Effector memory CD8-positive, alpha-beta T cell (primary cell): ENCODE measurements around the gene CDH11.

Source experiments
- ATAC-seq: fragments of 150-1000 bp; cut with Tn5 transposase; replicated peaks from 2 replicates; pipeline ENCODE4 v1.10.0; 2021; ENCODE audit warnings: mild to moderate bottlenecking, moderate library complexity
- DNase-seq, 3 experiments: peaks; one replicate each; pipeline ENCODE4 v3.0.0; 2021
- H3K27ac Mint-ChIP-seq, 2 donors: one replicate each; pipeline ENCODE4 v1.8.0; 2022; ENCODE audit warnings: mild to moderate bottlenecking in 2 of 2, mixed read lengths in 2 of 2, moderate library complexity in 2 of 2
- H3K27me3 Mint-ChIP-seq, 2 donors: one replicate each; pipeline ENCODE4 v1.8.0; 2022; ENCODE audit warnings: mixed read lengths in 2 of 2
- H3K36me3 Mint-ChIP-seq: one replicate; pipeline ENCODE4 v1.8.0; 2022; ENCODE audit warnings: mild to moderate bottlenecking, moderate library complexity, mixed read lengths; ENCODE audit not compliant: insufficient read depth
- H3K4me1 Mint-ChIP-seq, 2 donors: one replicate each; pipeline ENCODE4 v1.8.0; 2022; ENCODE audit warnings: low read depth in 2 of 2, mixed read lengths in 2 of 2
- H3K4me3 Mint-ChIP-seq, 2 donors: one replicate each; pipeline ENCODE4 v1.8.0; 2022; ENCODE audit warnings: mild to moderate bottlenecking in 2 of 2, mixed read lengths in 2 of 2, moderate library complexity in 2 of 2
- H3K9me3 Mint-ChIP-seq, 2 donors: one replicate each; pipeline ENCODE4 v1.8.0; 2022; ENCODE audit warnings: mixed read lengths in 2 of 2

Gene CDH11

DNA sequence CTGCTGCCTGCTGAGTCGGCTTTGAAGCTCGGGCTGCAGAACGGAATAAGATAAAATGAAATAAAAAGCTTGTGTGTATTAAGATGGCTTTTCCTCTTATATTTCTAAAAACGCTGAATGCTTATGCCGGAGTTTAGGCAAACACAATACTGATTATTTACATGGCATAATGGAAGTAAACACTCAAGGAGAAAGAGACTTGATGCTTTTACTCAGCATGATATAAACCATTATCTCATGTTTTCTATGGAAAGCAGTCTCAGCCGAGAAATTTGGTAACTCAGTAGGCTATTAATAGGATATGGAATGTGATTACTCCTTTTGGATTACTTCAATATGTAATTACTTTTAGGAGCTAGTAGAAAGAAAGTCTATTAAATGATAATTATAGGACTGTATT lies 153.3 kb downstream of the CDH11 start:
- no peak for DNase-seq
- Mint-ChIP-seq H3K27ac (no peak overlapping the region), H3K36me3 (no peaks in the 10 kb centered on the region), H3K4me3 (no peak overlapping the region), H3K27me3 (no peaks in the 10 kb centered on the region), H3K9me3 (peaks cover 0 to 5% of the 10 kb centered on the region in 2 donors), H3K4me1 (no peaks in the 10 kb centered on the region)
- no peak for ATAC-seq

DNA sequence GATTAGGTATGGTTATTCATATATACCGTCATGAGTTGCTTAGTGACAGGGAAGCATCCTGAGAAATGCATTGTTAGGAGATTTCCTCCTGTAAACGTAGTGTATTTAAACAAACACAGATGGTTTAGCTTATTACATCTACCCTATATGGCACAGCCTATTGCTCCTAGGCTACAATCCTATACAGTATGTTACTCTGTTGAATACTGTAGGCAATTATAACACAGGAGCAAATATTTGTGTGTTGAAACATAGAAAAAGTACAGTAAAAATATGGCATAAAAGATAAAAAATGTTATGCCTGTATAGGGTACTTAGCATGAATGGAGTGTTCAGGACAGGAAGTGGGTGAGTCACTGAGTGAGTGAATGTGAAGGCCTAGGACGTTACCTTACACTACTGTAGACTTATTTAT lies 157.7 kb downstream of the CDH11 start:
- Mint-ChIP-seq H3K4me1 (no peaks in the 10 kb centered on the region), H3K27ac (no peak overlapping the region), H3K4me3 (no peak overlapping the region), H3K9me3 (peaks cover 7 to 11% of the 10 kb centered on the region in 2 donors), H3K36me3 (no peaks in the 10 kb centered on the region), H3K27me3 (no peaks in the 10 kb centered on the region)
- DNase-seq (no peak), ATAC-seq (no peak)

- Mint-ChIP-seq H3K4me3 (no peak overlapping the region), H3K9me3 (peaks cover 10 to 15% of the 10 kb centered on the region in 2 donors), H3K27me3 (no peaks in the 10 kb centered on the region), H3K4me1 (no peaks in the 10 kb centered on the region), H3K27ac (no peak overlapping the region), H3K36me3 (no peaks in the 10 kb centered on the region)
- DNase-seq (no peak), ATAC-seq (no peak)
Observed at GRCh38 chr16:64962786-64963185, 159.1 kb downstream of the CDH11 start.

DNA sequence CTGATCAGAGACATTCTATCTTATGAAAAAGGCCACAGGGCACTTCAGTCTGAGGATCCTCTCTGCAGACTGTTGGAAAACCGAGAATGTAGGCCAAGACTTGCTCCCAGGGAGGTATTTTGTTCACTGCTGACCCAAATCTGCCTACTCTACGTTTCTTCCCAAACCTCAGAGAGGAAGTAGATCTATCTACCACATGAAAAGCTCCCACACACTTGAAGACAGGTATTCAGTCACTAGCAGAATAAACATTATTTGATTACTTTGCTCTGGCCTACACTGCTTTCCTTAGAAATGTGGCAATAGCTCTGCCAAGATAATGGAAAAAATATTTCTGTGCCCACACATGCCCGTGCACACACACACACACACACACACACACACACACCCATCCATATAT lies 164.6 kb downstream of the CDH11 start:
- Mint-ChIP-seq H3K27ac (no peak overlapping the region), H3K4me1 (no peaks in the 10 kb centered on the region), H3K36me3 (no peaks in the 10 kb centered on the region), H3K4me3 (no peak overlapping the region), H3K9me3 (peaks cover 6 to 10% of the 10 kb centered on the region in 2 donors), H3K27me3 (no peaks in the 10 kb centered on the region)
- ATAC-seq (no peak), DNase-seq (no peak)

DNA sequence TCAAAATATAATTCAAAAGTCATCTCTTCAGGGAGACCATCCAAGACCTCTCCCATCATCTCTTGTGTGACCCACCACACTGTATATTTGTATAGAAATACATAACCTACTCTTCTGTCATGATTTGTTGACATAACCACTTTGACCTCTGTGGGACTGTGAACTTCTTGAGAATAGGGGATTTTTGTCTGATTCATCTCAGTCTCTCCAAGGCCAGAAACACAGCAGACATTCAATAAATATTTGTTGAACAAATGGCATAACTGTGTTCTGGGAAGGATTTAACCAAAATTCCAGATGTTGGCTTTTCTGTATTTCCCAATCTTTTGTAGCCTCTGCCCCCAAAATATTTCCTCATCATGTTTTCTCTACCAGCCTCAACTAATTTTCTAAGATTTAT lies 169.7 kb downstream of the CDH11 start:
- no peak for ATAC-seq
- H3K4me1 Mint-ChIP-seq = no peaks in the 10 kb centered on the region
- no peaks in the 10 kb centered on the region for H3K36me3 Mint-ChIP-seq
- no peak overlapping the region for H3K27ac Mint-ChIP-seq
- DNase-seq = no peak
- H3K27me3 Mint-ChIP-seq = no peaks in the 10 kb centered on the region
- no peak overlapping the region for H3K4me3 Mint-ChIP-seq
- H3K9me3 Mint-ChIP-seq = peaks cover 8 to 20% of the 10 kb centered on the region in 2 donors

- H3K27me3 Mint-ChIP-seq = no peaks in the 10 kb centered on the region
- H3K9me3 Mint-ChIP-seq = peaks cover 8 to 20% of the 10 kb centered on the region in 2 donors
Observed at GRCh38 chr16:64951193-64951592, 170.7 kb downstream of the CDH11 start.

GRCh38 chr16:64950731-64951130 lies 171.1 kb downstream of the CDH11 start:
- H3K4me3 Mint-ChIP-seq = no peak overlapping the region
- H3K27ac Mint-ChIP-seq = no peak overlapping the region
- no peaks in the 10 kb centered on the region for H3K36me3 Mint-ChIP-seq
- no peak for DNase-seq
- no peaks in the 10 kb centered on the region for H3K4me1 Mint-ChIP-seq
- H3K27me3 Mint-ChIP-seq = no peaks in the 10 kb centered on the region
- ATAC-seq = no peak
- peaks cover 8 to 20% of the 10 kb centered on the region in 2 donors for H3K9me3 Mint-ChIP-seq

More at GRCh38 chr16:64951193-64951592, 170.7 kb downstream of the CDH11 start:
- Mint-ChIP-seq H3K4me1 (no peaks in the 10 kb centered on the region), H3K4me3 (no peak overlapping the region), H3K36me3 (no peaks in the 10 kb centered on the region), H3K27ac (no peak overlapping the region)
- no peak for DNase-seq
- ATAC-seq = no peak

DNA sequence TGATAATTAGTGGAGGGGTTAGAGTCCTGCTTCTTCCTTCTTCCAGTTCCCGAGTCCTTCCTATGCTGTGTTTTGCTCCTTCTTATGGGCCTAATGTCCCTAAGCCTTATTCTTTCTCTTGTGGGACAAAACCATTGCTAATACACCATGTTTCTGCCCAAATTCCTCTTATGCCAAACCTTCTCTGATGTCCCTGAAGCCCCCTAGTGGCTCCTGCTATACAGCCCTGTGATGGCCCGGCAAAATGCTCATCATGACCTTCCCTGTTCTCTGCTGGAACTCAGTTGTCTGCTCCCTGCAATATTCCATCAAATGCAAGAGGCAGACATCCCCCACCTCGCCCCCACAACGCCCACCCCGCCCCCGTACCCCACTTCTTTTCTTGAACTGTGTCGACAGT lies 171.6 kb downstream of the CDH11 start:
- peaks cover 8 to 20% of the 10 kb centered on the region in 2 donors for H3K9me3 Mint-ChIP-seq
- no peak overlapping the region for H3K4me3 Mint-ChIP-seq
- DNase-seq = no peak
- no peak for ATAC-seq
- H3K4me1 Mint-ChIP-seq = no peaks in the 10 kb centered on the region
- no peaks in the 10 kb centered on the region for H3K27me3 Mint-ChIP-seq
- H3K36me3 Mint-ChIP-seq = no peaks in the 10 kb centered on the region
- H3K27ac Mint-ChIP-seq = no peak overlapping the region

DNA sequence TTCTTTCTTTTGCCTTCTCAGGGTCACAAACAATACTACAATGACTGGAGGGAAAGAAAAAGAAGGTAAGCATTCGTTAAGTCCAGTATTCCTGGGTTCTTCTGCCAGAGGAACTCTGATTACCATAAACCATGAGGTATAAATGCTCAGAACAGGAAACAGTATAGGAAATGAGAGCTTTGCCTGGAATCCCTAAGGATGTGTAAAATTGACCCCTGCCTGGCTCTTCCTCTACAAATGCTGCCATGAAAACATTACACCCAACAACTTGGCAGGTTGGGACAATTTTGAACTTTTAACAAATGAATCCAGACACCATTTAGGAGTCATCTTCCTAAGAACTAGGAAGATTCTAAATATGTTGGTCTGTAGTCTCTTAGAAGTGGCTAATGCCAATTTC lies 173.8 kb downstream of the CDH11 start:
- DNase-seq (no peak), ATAC-seq (no peak)
- Mint-ChIP-seq H3K9me3 (peaks cover 18 to 29% of the 10 kb centered on the region in 2 donors), H3K4me1 (no peaks in the 10 kb centered on the region), H3K27me3 (no peaks in the 10 kb centered on the region), H3K4me3 (no peak overlapping the region), H3K27ac (no peak overlapping the region), H3K36me3 (no peaks in the 10 kb centered on the region)

GRCh38 chr16:64947651-64948050 lies 174.2 kb downstream of the CDH11 start:
- H3K4me3 Mint-ChIP-seq = no peak overlapping the region
- DNase-seq = no peak
- no peak overlapping the region for H3K27ac Mint-ChIP-seq
- no peaks in the 10 kb centered on the region for H3K36me3 Mint-ChIP-seq
- ATAC-seq = no peak
- H3K4me1 Mint-ChIP-seq = no peaks in the 10 kb centered on the region
- peaks cover 18 to 29% of the 10 kb centered on the region in 2 donors for H3K9me3 Mint-ChIP-seq
- H3K27me3 Mint-ChIP-seq = no peaks in the 10 kb centered on the region

GRCh38 chr16:64933885-64934284 lies 188.0 kb downstream of the CDH11 start:
- Mint-ChIP-seq H3K27me3 (no peaks in the 10 kb centered on the region), H3K9me3 (peaks cover 11 to 12% of the 10 kb centered on the region in 2 donors), H3K4me3 (no peak overlapping the region), H3K4me1 (no peaks in the 10 kb centered on the region), H3K27ac (no peak overlapping the region), H3K36me3 (no peaks in the 10 kb centered on the region)
- ATAC-seq = no peak
- DNase-seq = no peak

DNA sequence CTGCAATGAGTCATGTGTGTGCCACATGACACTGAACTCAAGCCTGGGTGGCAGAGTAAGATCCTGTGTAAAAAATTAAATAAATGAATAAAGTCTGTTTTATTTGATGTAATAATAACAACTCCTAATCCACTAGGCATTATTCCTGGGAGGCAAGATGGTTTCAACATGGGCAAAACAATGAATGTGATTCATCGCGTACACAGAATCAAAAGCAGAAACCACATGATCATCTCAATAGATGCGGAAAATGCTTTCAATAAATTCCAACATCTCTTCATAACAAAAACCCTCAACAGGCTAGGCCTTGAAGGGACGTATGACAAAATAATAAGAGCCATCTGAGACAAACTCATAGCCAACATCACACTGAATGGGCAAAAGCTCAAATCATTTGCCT lies 195.4 kb downstream of the CDH11 start:
- Mint-ChIP-seq H3K27ac (no peak overlapping the region), H3K9me3 (peaks cover 13 to 18% of the 10 kb centered on the region in 2 donors), H3K36me3 (no peaks in the 10 kb centered on the region), H3K27me3 (no peaks in the 10 kb centered on the region), H3K4me3 (no peak overlapping the region), H3K4me1 (no peaks in the 10 kb centered on the region)
- ATAC-seq (no peak), DNase-seq (no peak)

- no peaks in the 10 kb centered on the region for H3K4me1 Mint-ChIP-seq
- H3K9me3 Mint-ChIP-seq = peaks cover 12 to 18% of the 10 kb centered on the region in 2 donors
- no peak overlapping the region for H3K27ac Mint-ChIP-seq
- H3K27me3 Mint-ChIP-seq = no peaks in the 10 kb centered on the region
- ATAC-seq (no peak), DNase-seq (no peak)
- no peaks in the 10 kb centered on the region for H3K36me3 Mint-ChIP-seq
- no peak overlapping the region for H3K4me3 Mint-ChIP-seq
Observed at GRCh38 chr16:64925166-64925565, 196.7 kb downstream of the CDH11 start.

DNA sequence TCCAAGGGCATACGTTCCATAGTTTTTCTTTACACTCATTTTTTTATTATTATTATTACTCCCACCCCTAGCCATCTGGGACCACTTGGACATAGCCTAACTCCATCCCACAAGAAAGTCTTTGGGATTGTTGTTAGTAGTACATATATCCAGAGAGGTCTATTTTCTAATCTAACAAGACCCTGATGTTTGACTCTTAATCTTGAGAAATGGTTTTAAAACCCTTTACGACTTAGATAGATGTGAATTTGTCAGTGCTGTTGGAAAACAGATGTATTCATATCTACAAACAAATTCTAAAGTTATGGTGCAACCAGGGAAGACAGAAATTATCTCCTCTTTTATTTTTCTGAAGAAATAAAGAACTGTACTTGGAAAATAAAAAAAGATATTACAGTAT lies 197.8 kb downstream of the CDH11 start:
- H3K4me3 Mint-ChIP-seq = no peak overlapping the region
- ATAC-seq = no peak

More for the DNA sequence above, 197.8 kb downstream of the CDH11 start:
- Mint-ChIP-seq H3K36me3 (no peaks in the 10 kb centered on the region), H3K9me3 (peaks cover 7 to 8% of the 10 kb centered on the region in 2 donors), H3K4me1 (no peaks in the 10 kb centered on the region), H3K27ac (no peak overlapping the region), H3K27me3 (no peaks in the 10 kb centered on the region)
- no peak for DNase-seq
